K562 (cell line): ENCODE data around the gene EEF1A1. TPM values are rescaled to one million over a fixed set of nuclear protein-coding genes. Genes with fewer than 3 reads are reported as not detected.

Experiments
- ARID3B ChIP-seq: fragments of 250-450 bp; sonication (Bioruptor Pico); IDR thresholded peaks from 2 replicates; pipeline ENCODE4 v1.4.0; 2020; ENCODE audit warnings: borderline replicate concordance
- CCAR2 ChIP-seq: fragments of 200-400 bp; formaldehyde crosslinking; IDR thresholded peaks from 2 replicates; pipeline ENCODE4 v1.6.1; 2017; ENCODE audit warnings: mild to moderate bottlenecking, low read depth, low read length
- CREB1 ChIP-seq, 2 experiments: sonication (generic) in 1 of 2; formaldehyde crosslinking in 1 of 2; IDR thresholded peaks; 2 replicates each; pipeline versions ENCODE4 v1.6.1 to v1.8.0; 2012 to 2022; ENCODE audit warnings: inconsistent platforms in 1 of 2, mild to moderate bottlenecking in 1 of 2, missing genetic modification reagents in 1 of 2, moderate library complexity in 1 of 2
- ETV5 ChIP-seq: sonication (generic); formaldehyde crosslinking; IDR thresholded peaks from 2 replicates; pipeline ENCODE4 v1.4.0; 2020; ENCODE audit warnings: low read depth, mild to moderate bottlenecking, missing genetic modification reagents
- GATAD2B ChIP-seq: fragments of 450-650 bp; IDR thresholded peaks from 2 replicates; pipeline ENCODE4 v1.6.1; 2017; ENCODE audit warnings: mild to moderate bottlenecking, borderline replicate concordance
- HDGF ChIP-seq: fragments of 450-650 bp; IDR thresholded peaks from 2 replicates; pipeline ENCODE4 v1.6.1; 2016
- HLTF ChIP-seq: fragments of 450-650 bp; IDR thresholded peaks from 2 replicates; pipeline ENCODE4 v1.6.1; 2016
- MCM5 ChIP-seq: fragments of 450-650 bp; IDR thresholded peaks from 2 replicates; pipeline ENCODE4 v1.6.1; 2016; ENCODE audit warnings: low read depth
- NELFE ChIP-seq: IDR thresholded peaks from 2 replicates; pipeline ENCODE4 v1.6.1; 2011; ENCODE audit warnings: mild to moderate bottlenecking; ENCODE audit not compliant: insufficient read depth, insufficient read length
- RBBP5 ChIP-seq: fragments of 200-600 bp; sonication (generic); IDR thresholded peaks from 2 replicates; pipeline ENCODE4 v1.6.1; 2012; ENCODE audit warnings: borderline replicate concordance, mild to moderate bottlenecking, low read length, control low read depth, inconsistent platforms; ENCODE audit not compliant: insufficient read depth, poor library complexity, severe bottlenecking
- RBFOX2 ChIP-seq: fragments of 200-400 bp; formaldehyde crosslinking; IDR thresholded peaks from 2 replicates; pipeline ENCODE4 v1.6.1; 2017; ENCODE audit warnings: low read depth, mild to moderate bottlenecking, low read length, moderate library complexity
- RBM22 ChIP-seq: fragments of 200-400 bp; formaldehyde crosslinking; IDR thresholded peaks from 2 replicates; pipeline ENCODE4 v1.6.1; 2018; ENCODE audit warnings: low read length, low read depth; ENCODE audit not compliant: poor library complexity, severe bottlenecking
- RBM25 ChIP-seq: fragments of 200-400 bp; formaldehyde crosslinking; IDR thresholded peaks from 2 replicates; pipeline ENCODE4 v1.6.1; 2018; ENCODE audit warnings: low read length, low read depth, moderate library complexity; ENCODE audit not compliant: severe bottlenecking
- STAT5B ChIP-seq: fragments of 250-450 bp; sonication (Bioruptor Pico); IDR thresholded peaks from 2 replicates; pipeline ENCODE4 v1.8.0; 2021; ENCODE audit warnings: mild to moderate bottlenecking, inconsistent platforms
- TCF3 ChIP-seq: sonication (generic); formaldehyde crosslinking; IDR thresholded peaks from 2 replicates; pipeline ENCODE4 v1.4.0; 2020; ENCODE audit warnings: mild to moderate bottlenecking, missing genetic modification reagents
- U2AF1 ChIP-seq: fragments of 200-400 bp; formaldehyde crosslinking; optimal IDR thresholded peaks from 2 replicates; pipeline ENCODE3; 2017; ENCODE audit warnings: mild to moderate bottlenecking, low read depth, low read length, moderate library complexity
- ZNF551 ChIP-seq: fragments of 250-450 bp; sonication (Bioruptor Pico); IDR thresholded peaks from 2 replicates; pipeline ENCODE4 v1.5.0; 2021; ENCODE audit warnings: mild to moderate bottlenecking, moderate library complexity
- ZNF764 ChIP-seq: fragments of 250-450 bp; sonication (Bioruptor Pico); IDR thresholded peaks from 2 replicates; pipeline ENCODE4 v1.4.0; 2020; ENCODE audit warnings: low read depth, mild to moderate bottlenecking, moderate library complexity
- polyA plus RNA-seq, 8 experiments: library from polyadenylated mRNA; depleted of rRNA in 4 of 8; stranded (reverse) in 5 of 8; unstranded in 3 of 8; fragments of >200 nt; fragmentation: Nextera tagmentation in 2 of 8; fragmentation: Illumina TruSeq in 1 of 8; extraction: Ambion mirVana in 2 of 8; extraction: Trizol in 1 of 8; gene quantifications; 2 replicates each; pipeline versions ENCODE4 v1.2.1 to v1.2.3, GENCODE V29; 2011 to 2014; ENCODE audit warnings: inconsistent platforms in 1 of 8, missing spikeins in 1 of 8
- total RNA-seq, 7 experiments: library from RNA; depleted of rRNA in 6 of 7; stranded (reverse); fragments of >200 nt in 6 of 7; fragmentation: Illumina TruSeq in 2 of 7; extraction: Trizol in 2 of 7; gene quantifications; 2 replicates each; pipeline versions ENCODE4 v1.2.1 to v1.2.3, GENCODE V29; 2011 to 2021; ENCODE audit warnings: low replicate concordance in 1 of 7
- TF ChIP-seq, protein P1 (sequence below): sonication (generic); formaldehyde crosslinking; IDR thresholded peaks from 2 replicates; pipeline ENCODE4 v1.8.0; 2022; ENCODE audit warnings: mild to moderate bottlenecking, missing genetic modification reagents
- TF ChIP-seq, protein P2 (sequence below): fragments of 150-350 bp; IDR thresholded peaks from 2 replicates; pipeline ENCODE4 v1.6.1; 2014; ENCODE audit warnings: low read depth, mild to moderate bottlenecking, low read length, borderline replicate concordance

Gene EEF1A1
- total and polyA plus RNA-seq, 9 of the 15 experiments (the other 6 are each of a cell fraction or from before 2014, with no cell fraction given) = 6,453 to 17,323 (median 11,082) TPM

DNA sequence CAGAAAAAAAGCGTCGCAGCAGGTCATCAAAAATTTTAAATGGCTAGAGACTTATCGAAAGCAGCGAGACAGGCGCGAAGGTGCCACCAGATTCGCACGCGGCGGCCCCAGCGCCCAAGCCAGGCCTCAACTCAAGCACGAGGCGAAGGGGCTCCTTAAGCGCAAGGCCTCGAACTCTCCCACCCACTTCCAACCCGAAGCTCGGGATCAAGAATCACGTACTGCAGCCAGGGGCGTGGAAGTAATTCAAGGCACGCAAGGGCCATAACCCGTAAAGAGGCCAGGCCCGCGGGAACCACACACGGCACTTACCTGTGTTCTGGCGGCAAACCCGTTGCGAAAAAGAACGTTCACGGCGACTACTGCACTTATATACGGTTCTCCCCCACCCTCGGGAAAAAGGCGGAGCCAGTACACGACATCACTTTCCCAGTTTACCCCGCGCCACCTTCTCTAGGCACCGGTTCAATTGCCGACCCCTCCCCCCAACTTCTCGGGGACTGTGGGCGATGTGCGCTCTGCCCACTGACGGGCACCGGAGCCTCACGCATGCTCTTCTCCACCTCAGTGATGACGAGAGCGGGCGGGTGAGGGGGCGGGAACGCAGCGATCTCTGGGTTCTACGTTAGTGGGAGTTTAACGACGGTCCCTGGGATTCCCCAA lies at the start of gene EEF1A1 (continued):
- TF ChIP-seq CCAR2 (no peak), ETV5 (CRISPR knock-in tag) (no peak), TCF3 (CRISPR knock-in tag) (no peak; the same call in 1 of the 2 replicates), RBM25 (no peak), RBBP5 (peak; percentile 7), NELFE (peak; percentile 96), HDGF (no peak), HLTF (0 out of 2 replicates have a peak, but pooled peaks have one; percentile 32), CREB1 (IDR thresholded peaks at IDR 0.05) (peak; percentile 91), CREB1 (CRISPR knock-in tag; IDR thresholded peaks at IDR 0.05) (peak; percentile 89), ZNF551 (CRISPR knock-in tag) (no peak), U2AF1 (peak; percentile 4), GATAD2B (no peak; the same call in 1 of the 2 replicates), MCM5 (no peak), STAT5B (CRISPR knock-in tag) (no peak), ARID3B (no peak), ZNF764 (CRISPR knock-in tag) (0 out of 2 replicates have a peak, but pooled peaks have one; percentile 42), RBFOX2 (peak; percentile 100), RBM22 (peak; percentile 97)
- TF ChIP-seq, protein P1, sequence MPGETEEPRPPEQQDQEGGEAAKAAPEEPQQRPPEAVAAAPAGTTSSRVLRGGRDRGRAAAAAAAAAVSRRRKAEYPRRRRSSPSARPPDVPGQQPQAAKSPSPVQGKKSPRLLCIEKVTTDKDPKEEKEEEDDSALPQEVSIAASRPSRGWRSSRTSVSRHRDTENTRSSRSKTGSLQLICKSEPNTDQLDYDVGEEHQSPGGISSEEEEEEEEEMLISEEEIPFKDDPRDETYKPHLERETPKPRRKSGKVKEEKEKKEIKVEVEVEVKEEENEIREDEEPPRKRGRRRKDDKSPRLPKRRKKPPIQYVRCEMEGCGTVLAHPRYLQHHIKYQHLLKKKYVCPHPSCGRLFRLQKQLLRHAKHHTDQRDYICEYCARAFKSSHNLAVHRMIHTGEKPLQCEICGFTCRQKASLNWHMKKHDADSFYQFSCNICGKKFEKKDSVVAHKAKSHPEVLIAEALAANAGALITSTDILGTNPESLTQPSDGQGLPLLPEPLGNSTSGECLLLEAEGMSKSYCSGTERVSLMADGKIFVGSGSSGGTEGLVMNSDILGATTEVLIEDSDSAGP (CRISPR knock-in tag) = no peak
- TF ChIP-seq, protein P2, sequence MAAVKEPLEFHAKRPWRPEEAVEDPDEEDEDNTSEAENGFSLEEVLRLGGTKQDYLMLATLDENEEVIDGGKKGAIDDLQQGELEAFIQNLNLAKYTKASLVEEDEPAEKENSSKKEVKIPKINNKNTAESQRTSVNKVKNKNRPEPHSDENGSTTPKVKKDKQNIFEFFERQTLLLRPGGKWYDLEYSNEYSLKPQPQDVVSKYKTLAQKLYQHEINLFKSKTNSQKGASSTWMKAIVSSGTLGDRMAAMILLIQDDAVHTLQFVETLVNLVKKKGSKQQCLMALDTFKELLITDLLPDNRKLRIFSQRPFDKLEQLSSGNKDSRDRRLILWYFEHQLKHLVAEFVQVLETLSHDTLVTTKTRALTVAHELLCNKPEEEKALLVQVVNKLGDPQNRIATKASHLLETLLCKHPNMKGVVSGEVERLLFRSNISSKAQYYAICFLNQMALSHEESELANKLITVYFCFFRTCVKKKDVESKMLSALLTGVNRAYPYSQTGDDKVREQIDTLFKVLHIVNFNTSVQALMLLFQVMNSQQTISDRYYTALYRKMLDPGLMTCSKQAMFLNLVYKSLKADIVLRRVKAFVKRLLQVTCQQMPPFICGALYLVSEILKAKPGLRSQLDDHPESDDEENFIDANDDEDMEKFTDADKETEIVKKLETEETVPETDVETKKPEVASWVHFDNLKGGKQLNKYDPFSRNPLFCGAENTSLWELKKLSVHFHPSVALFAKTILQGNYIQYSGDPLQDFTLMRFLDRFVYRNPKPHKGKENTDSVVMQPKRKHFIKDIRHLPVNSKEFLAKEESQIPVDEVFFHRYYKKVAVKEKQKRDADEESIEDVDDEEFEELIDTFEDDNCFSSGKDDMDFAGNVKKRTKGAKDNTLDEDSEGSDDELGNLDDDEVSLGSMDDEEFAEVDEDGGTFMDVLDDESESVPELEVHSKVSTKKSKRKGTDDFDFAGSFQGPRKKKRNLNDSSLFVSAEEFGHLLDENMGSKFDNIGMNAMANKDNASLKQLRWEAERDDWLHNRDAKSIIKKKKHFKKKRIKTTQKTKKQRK = no peak
